ENCODE results near the gene CACNA2D4.
"Not testable (repeated sequence)": the region's sequence is repeated elsewhere in the genome, so short reads cannot be mapped to it uniquely, and the experiment has no call there.

CACNA2D4 gene

GRCh38 chr12:1833596-1834028 lies 84.8 kb downstream of the CACNA2D4 start:
- no peak for DNase-seq (ENCODE audit: low read depth in 3 of 3, low spot score in 1 of 3)

GRCh38 chr12:1832801-1833595 lies 85.5 kb downstream of the CACNA2D4 start:
- no peak for DNase-seq (ENCODE audit: low read depth in 3 of 3, low spot score in 1 of 3)

DNA sequence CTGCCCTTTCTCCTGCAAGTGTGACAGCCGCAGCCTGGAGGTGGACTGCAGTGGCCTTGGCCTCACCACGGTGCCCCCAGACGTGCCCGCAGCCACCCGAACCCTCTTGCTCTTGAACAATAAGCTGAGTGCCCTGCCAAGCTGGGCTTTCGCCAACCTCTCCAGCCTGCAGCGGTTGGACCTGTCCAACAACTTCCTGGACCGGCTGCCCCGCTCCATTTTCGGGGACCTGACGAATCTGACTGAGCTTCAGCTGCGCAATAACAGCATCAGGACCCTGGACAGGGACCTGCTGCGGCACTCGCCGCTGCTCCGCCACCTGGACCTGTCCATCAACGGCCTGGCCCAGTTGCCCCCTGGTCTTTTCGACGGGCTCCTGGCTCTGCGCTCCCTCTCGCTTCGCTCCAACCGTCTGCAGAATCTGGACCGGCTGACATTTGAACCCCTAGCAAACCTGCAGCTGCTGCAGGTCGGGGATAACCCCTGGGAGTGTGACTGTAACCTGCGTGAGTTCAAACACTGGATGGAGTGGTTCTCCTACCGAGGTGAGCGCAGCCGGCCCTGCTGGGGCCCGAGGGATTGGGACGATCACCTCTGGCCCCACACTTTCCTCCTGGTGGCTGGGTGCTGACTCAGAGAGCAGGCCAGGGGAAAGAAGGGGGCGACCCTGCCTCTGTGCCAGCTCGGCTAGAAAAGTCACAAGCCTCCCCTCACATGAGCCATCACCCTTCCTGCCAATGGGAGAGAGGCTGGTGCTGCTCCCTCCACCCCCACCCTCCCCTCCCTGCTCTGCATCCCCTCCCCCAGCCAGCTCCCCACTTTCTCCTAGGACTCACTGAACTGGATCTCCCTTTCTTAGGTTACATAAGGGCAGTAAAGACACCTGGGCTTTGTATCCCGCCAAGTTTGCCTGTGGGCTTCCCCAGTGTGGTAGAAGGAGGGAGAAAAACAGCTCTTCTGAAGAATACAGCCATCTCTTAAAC lies 87.2 kb downstream of the CACNA2D4 start:
- no peak for DNase-seq (ENCODE audit: low read depth in 3 of 3, low spot score in 1 of 3)

GRCh38 chr12:1830401-1830845 lies 88.0 kb downstream of the CACNA2D4 start:
- no peak for DNase-seq (ENCODE audit: low read depth in 3 of 3, low spot score in 1 of 3)

GRCh38 chr12:1829306-1829900 lies 89.0 kb downstream of the CACNA2D4 start:
- DNase-seq (ENCODE audit: low read depth in 3 of 3, low spot score in 1 of 3): no peak

- no peak for DNase-seq (ENCODE audit: low read depth in 3 of 3, low spot score in 1 of 3)
These were observed 89.6 kb downstream of the CACNA2D4 start for GRCh38 chr12:1828856-1829255.

DNA sequence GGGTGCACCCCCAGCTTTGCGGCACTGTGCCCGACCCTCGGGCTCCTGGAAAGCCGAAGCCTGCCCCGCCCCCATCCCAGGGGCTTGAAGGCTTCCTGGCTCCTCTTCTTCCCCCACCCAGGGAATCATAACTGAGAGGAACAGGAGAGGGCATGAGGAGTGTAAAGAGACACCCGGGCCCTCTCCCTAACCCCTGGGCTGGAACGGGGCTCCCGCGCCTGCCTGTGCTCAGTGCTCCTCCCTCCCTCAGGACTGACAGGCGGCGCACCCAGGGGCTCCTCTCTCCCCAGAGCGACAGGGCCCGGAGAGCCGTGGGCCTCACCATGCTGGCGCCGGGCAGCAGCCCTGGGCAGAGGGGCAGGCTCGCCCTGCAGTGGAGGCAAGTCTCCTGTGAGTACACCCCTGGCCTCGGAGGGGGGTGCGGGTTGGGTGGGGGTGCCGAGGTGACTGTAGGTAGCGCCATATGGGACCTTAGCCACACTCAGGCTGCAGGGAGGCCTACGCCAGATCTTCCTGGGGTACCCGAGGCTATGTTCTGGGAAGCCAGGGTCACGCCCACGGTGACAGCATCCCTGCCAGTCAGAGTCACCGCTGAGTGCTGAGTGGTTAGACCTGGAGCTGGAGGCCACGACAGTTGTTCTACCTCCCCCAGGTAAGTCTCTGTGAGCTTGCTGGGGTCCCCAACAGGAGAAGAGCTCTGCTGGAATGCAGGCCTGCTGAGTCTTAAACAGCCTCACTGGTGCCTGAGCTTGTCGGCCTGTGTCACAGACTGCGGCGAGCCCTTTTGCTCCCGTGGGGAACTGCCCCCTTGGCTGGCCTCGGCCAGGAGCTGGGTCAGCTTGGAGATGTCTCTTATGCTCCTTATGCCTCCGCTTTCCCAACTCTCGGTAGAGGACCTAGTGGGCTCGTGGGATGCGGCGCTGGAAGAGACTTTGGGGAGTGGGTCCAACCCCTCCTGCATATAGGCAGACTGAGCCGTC lies 90.3 kb downstream of the CACNA2D4 start:
- no peak for DNase-seq (ENCODE audit: low read depth in 3 of 3, low spot score in 1 of 3)

DNA sequence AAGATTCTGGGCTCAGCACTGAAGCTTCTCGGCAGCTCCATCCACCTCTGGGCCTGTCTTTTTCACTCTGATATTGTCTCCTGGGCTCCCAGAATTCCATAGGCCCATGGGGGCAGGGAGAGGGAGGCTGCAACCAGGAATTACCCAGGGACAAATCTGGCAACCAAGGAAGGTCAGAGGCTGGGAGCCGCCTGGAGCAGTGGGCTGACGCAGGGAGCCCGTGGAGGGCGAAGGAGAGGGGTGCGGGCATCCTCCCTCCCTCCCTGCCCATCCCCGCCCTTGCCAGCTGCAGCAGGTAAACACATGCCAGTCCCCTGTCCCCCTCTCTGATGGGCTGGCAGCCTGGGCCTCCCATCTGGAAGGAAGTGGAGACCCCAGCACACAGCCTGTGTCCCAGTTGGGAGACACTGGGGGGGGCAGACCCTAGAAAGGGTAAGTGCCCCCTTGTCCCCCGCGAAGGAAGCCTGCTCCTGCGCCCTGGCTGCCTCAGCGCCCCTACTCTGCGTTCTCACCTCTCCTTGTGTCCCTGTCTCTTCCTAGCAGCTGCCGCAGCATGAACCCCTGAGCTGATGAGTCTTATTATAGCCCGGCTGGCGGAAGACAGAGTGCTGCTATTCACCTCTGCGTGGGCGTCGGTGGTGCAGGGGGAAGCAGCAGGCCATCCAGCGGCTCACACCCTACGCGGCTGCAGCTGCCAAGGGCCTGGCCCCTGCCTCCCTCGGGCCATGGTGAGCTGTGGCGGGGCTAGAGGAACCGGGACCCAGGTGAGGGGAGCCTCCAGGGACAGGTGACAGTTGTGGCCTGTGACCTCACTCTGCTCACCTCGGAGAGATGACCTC lies 91.4 kb downstream of the CACNA2D4 start:
- no peak for DNase-seq (ENCODE audit: low read depth in 3 of 3, low spot score in 1 of 3)

DNA sequence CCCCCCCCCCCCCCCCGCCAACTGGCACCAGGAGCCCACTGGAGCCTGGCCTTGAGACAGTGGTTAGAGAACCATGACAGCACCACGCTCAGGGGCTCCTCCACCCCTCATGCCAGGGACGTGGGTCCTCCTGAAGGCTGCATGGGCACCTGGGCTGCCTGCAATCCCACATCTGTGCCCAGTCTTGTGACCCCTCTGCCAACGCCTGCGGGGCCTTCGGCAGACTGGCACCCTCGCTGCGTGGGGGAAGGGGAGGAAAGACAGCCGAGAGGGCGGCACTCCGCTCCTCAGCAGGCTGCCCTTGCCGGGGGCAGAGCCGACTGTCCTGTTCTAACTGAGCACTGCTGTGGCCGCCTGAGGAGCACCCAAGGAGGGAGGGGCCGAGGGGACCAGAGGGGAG lies 92.1 kb downstream of the CACNA2D4 start:
- DNase-seq (ENCODE audit: low read depth in 3 of 3, low spot score in 1 of 3): no peak

- no peak for DNase-seq (ENCODE audit: low read depth in 3 of 3, low spot score in 1 of 3)
These were observed 92.9 kb downstream of the CACNA2D4 start for GRCh38 chr12:1825382-1826102.

DNA sequence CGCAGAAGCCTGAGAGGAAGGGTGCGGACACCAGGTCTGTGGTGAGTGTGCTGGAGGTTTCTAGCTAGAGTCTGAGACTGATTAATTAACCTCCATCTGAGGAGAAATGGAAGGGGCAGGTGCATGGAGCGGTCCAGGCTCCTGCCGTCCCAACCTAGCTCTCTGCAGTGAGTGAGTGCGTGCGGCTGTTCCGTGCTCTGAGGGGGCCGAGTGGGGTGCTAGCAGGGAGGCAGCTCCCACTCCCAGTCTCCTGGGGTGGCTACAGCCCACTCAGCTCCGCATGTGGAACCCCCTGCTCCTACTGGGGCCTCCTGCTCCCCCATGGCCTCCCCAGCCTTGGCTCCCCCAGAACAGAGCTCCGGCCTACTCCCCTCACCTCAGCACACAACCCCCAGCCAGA lies 95.2 kb downstream of the CACNA2D4 start:
- DNase-seq (ENCODE audit: low read depth in 3 of 3, low spot score in 1 of 3): no peak

GRCh38 chr12:1822699-1823098 lies 95.8 kb downstream of the CACNA2D4 start:
- DNase-seq (ENCODE audit: low read depth in 3 of 3, low spot score in 1 of 3): no peak

DNA sequence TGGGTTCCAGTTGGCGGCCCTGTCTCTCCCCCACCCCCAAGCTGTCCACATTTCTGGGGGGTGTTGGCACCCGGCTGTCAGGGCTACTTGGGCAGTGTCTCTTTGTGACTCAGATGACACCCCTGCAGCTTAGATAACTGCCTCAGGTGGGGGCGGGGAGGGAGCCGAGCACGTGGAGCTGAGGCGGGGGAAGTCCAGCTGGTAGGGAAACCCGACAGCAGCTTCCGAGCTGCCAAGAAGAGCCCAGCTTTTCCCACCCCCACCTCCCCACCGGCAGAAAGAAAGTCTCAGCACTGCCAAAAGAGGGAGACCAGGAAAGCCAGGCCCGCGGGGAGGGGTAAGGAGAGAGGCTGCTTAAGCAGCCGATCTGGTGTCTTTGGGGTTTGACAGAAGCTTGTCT lies 96.6 kb downstream of the CACNA2D4 start:
- DNase-seq (ENCODE audit: low read depth in 3 of 3, low spot score in 1 of 3): no peak

DNA sequence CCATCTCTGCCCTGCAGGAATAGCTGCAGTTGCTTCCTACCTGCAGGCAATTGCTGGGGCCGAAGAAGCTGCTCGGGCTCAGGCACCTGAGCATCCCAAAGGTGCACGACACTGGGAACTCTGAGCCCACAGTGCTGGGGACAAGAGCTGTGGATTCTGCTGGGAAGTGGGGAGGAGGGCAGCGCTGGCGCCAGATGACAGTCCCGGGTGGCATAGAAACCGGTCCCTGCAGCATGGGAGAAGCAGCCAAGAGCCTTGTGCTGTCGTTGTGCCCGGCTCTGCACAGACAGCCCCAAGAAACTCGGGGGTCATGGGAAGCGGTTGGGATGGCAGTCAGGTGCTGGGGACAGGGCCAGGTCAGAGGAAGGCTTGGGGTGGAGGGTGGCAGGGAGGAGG lies 97.6 kb downstream of the CACNA2D4 start:
- DNase-seq (ENCODE audit: low read depth in 3 of 3, low spot score in 1 of 3): no peak

DNA sequence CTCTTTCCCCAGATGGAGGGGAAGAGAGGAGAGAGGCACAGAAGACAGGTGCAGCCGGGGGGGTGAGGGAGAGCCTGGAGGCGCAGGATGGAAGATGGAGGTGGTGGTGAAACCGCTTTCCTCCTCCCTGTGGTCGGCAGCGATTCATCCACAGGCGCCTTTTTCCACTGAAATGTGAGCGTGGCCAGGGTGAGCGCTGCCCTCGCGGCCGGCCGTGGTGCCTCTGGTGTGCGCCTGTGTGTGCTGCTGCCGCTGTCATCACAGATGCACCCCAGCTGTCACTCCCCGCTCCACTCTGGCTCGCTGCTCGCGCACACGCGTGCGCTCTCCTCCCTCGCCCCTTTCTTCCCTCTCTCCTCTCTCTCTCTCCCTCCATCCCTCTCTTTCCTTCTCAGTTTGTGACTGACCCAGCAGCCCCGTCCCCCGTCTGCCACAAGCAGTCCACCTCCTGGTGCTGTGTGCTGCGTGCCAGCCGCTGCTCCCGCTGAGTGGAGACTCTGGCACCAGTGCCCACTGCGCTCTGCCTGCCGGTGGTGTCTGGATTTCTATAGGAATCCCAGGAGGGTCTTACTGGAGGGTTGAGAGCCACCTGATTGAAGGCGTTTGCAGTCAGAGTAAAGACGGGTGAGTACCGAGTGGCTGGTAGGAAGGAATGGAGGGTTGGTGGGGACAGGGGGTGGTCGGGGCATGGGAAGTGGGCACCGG lies 98.1 kb downstream of the CACNA2D4 start, which contains the start of gene LRTM2:
Gene LRTM2, plus strand, starts transcription at position 375 of the 705 bp plus-strand sequence. CDS start 7,584 bp downstream, outside the sequence.
- DNase-seq (ENCODE audit: low read depth in 3 of 3, low spot score in 1 of 3): no peak

DNA sequence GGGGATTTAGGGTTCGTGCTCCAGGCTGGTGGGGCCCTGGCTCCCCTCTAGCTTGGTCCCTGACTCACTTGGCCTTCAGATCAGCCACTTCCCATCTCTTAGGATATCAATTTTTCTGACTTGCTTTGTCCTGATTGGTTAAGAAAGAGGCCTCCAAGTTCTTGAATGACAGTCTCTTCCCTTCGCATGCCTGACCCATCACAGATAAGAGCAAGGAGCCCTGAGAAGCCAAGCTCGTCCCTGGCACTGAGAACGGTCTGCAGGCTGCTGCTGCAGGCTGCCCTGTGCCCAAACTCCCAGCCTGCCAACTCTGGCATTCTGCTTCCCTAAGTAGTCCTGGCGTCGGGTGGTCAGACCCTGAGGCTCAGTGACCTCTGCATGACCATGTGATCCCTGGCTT lies 98.9 kb downstream of the CACNA2D4 start:
- DNase-seq (ENCODE audit: low read depth in 3 of 3, low spot score in 1 of 3): no peak

- DNase-seq (ENCODE audit: low read depth in 3 of 3, low spot score in 1 of 3): no peak
These were observed 99.4 kb downstream of the CACNA2D4 start for GRCh38 chr12:1819050-1819449.

- DNase-seq (ENCODE audit: low read depth in 3 of 3, low spot score in 1 of 3): not testable (repeated sequence)
These were observed 100.5 kb downstream of the CACNA2D4 start for GRCh38 chr12:1817928-1818327.
